ENCODE data around the gene SYNE1. TPM values are rescaled to one million over a fixed set of nuclear protein-coding genes. Genes with fewer than 3 reads are reported as not detected.

SYNE1 gene
- polyA plus RNA-seq, 1 donor from 2014 or later, result 38.5 TPM

GRCh38 chr6:152394303-152394702 lies 242.9 kb downstream of the SYNE1 start:
- no peaks in the 10 kb centered on the region for H3K9me3 ChIP-seq (ENCODE audit: low read length)
- TF ChIP-seq RAD21 (conservative IDR thresholded peaks at IDR 0.05), result no peak
- H3K4me3 ChIP-seq (ENCODE audit: low read length), result no peak overlapping the region
- H3K4me2 ChIP-seq (ENCODE audit: low read length), result no peak overlapping the region
- H3F3A ChIP-seq (ENCODE audit: insufficient read depth, low read length, poor library complexity, severe bottlenecking), result no peaks in the 10 kb centered on the region
- H3K27me3 ChIP-seq (ENCODE audit: insufficient read depth, low read depth, low read length), result no peaks in the 10 kb centered on the region
- no peaks in the 10 kb centered on the region for H3K9me2 ChIP-seq (ENCODE audit: insufficient read depth, low read length)
- H2AFZ ChIP-seq (ENCODE audit: low read depth, low read length), result no peak overlapping the region
- no peak overlapping the region for H3K27ac ChIP-seq (ENCODE audit: low read length)
- H4K20me1 ChIP-seq (ENCODE audit: insufficient read depth), result no peaks in the 10 kb centered on the region
- H3K79me2 ChIP-seq (replicated peaks; ENCODE audit: insufficient read depth, low read length), result no peaks in the 10 kb centered on the region
- H3K36me3 ChIP-seq (ENCODE audit: insufficient read depth, low read length), result no peaks in the 10 kb centered on the region
- H3K9ac ChIP-seq (ENCODE audit: low read length), result no peak overlapping the region

GRCh38 chr6:152391179-152391880 lies 245.8 kb downstream of the SYNE1 start:
- TF ChIP-seq RAD21 (conservative IDR thresholded peaks at IDR 0.05) (no peak), CTCF (IDR thresholded peaks at IDR 0.05; ENCODE audit: poor library complexity, severe bottlenecking) (no peak), REST (IDR thresholded peaks at IDR 0.05; ENCODE audit: borderline replicate concordance) (no peak), POLR2AphosphoS5 (IDR thresholded peaks at IDR 0.05) (no peak), MXI1 (conservative IDR thresholded peaks at IDR 0.05; ENCODE audit: poor library complexity, severe bottlenecking) (no peak), TAF1 (IDR thresholded peaks at IDR 0.05; ENCODE audit: low read depth) (no peak), EZH2 (IDR thresholded peaks at IDR 0.05; ENCODE audit: borderline replicate concordance, insufficient read depth, low read length, poor library complexity, severe bottlenecking) (no peak)
- Histone ChIP-seq H3K79me2 (replicated peaks; ENCODE audit: insufficient read depth, low read length) (no peaks in the 10 kb centered on the region), H3K27ac (ENCODE audit: low read length) (no peak overlapping the region), H3K4me3 (ENCODE audit: low read length) (no peak overlapping the region), H3K9me2 (ENCODE audit: insufficient read depth, low read length) (no peaks in the 10 kb centered on the region), H3K9ac (ENCODE audit: low read length) (no peak overlapping the region), H4K20me1 (ENCODE audit: insufficient read depth) (no peaks in the 10 kb centered on the region), H3K36me3 (ENCODE audit: insufficient read depth, low read length) (no peaks in the 10 kb centered on the region), H3K27me3 (ENCODE audit: insufficient read depth, low read depth, low read length) (no peaks in the 10 kb centered on the region), H3K9me3 (ENCODE audit: low read length) (no peaks in the 10 kb centered on the region), H2AFZ (ENCODE audit: low read depth, low read length) (no peak overlapping the region), H3K4me2 (ENCODE audit: low read length) (no peak overlapping the region), H3F3A (ENCODE audit: insufficient read depth, low read length, poor library complexity, severe bottlenecking) (no peaks in the 10 kb centered on the region)

GRCh38 chr6:152387091-152387490 lies 250.1 kb downstream of the SYNE1 start:
- no peak overlapping the region for H2AFZ ChIP-seq (ENCODE audit: low read depth, low read length)
- no peaks in the 10 kb centered on the region for H3K27me3 ChIP-seq (ENCODE audit: insufficient read depth, low read depth, low read length)
- H3K27ac ChIP-seq (ENCODE audit: low read length), result no peak overlapping the region
- no peak overlapping the region for H3K9ac ChIP-seq (ENCODE audit: low read length)
- no peak overlapping the region for H3K4me3 ChIP-seq (ENCODE audit: low read length)
- no peaks in the 10 kb centered on the region for H3F3A ChIP-seq (ENCODE audit: insufficient read depth, low read length, poor library complexity, severe bottlenecking)
- no peaks in the 10 kb centered on the region for H3K36me3 ChIP-seq (ENCODE audit: insufficient read depth, low read length)
- H3K79me2 ChIP-seq (replicated peaks; ENCODE audit: insufficient read depth, low read length), result no peaks in the 10 kb centered on the region
- no peak for TF ChIP-seq EP300 (conservative IDR thresholded peaks at IDR 0.05; ENCODE audit: poor library complexity, severe bottlenecking)
- no peak for TF ChIP-seq CTCF (IDR thresholded peaks at IDR 0.05; ENCODE audit: poor library complexity, severe bottlenecking)
- TF ChIP-seq RAD21 (conservative IDR thresholded peaks at IDR 0.05), result no peak
- no peak for TF ChIP-seq POLR2AphosphoS5 (IDR thresholded peaks at IDR 0.05)
- H3K9me3 ChIP-seq (ENCODE audit: low read length), result no peaks in the 10 kb centered on the region
- no peak overlapping the region for H3K4me2 ChIP-seq (ENCODE audit: low read length)
- H4K20me1 ChIP-seq (ENCODE audit: insufficient read depth), result no peaks in the 10 kb centered on the region
- no peaks in the 10 kb centered on the region for H3K9me2 ChIP-seq (ENCODE audit: insufficient read depth, low read length)
